ENCODE measurements around the gene B3GALT6.

GRCh38 chr1:1270813-1271212, 38.8 kb downstream of the B3GALT6 start:
- no peak for TF ChIP-seq CTCF (IDR thresholded peaks at IDR 0.05)
- TF ChIP-seq EZH2 (IDR thresholded peaks at IDR 0.05), result no peak
- no peak for TF ChIP-seq EZH2phosphoT487 (IDR thresholded peaks at IDR 0.05)
